ENCODE measurements around the gene NFATC2IP. TPM values are rescaled to one million over a fixed set of nuclear protein-coding genes. Genes with fewer than 3 reads are reported as not detected.
"Not testable (repeated sequence)": the region's sequence is repeated elsewhere in the genome, so short reads cannot be mapped to it uniquely, and the experiment has no call there.

The NFATC2IP gene
- polyA plus RNA-seq, 1 experiment, result 22.3 TPM

- TF ChIP-seq CTCF (IDR thresholded peaks at IDR 0.05; ENCODE audit: low read depth, low read length), result no peak
- Histone ChIP-seq H3K9me3 (ENCODE audit: control insufficient read depth, insufficient read depth, low read length) (no peaks in the 10 kb centered on the region), H3K4me3 (ENCODE audit: low read depth, low read length) (no peak overlapping the region), H3K27me3 (ENCODE audit: control insufficient read depth, insufficient read depth, low read length) (no peaks in the 10 kb centered on the region), H3K27ac (ENCODE audit: low read depth, low read length) (no peak overlapping the region)
- ChIA-PET CTCF (no interaction called here), POLR2A (no interaction called here)
- no peak for DNase-seq (ENCODE audit: low read depth, low spot score)
These were observed 13.3 kb downstream of the NFATC2IP start for GRCh38 chr16:28964072-28964471.

GRCh38 chr16:28964496-28964895, 13.8 kb downstream of the NFATC2IP start:
- Histone ChIP-seq H3K9me3 (ENCODE audit: control insufficient read depth, insufficient read depth, low read length) (no peaks in the 10 kb centered on the region), H3K4me3 (ENCODE audit: low read depth, low read length) (no peak overlapping the region), H3K27me3 (ENCODE audit: control insufficient read depth, insufficient read depth, low read length) (no peaks in the 10 kb centered on the region), H3K27ac (ENCODE audit: low read depth, low read length) (no peak overlapping the region)
- DNase-seq (ENCODE audit: low read depth, low spot score), result no peak
- ChIA-PET POLR2A (no interaction called here), CTCF (no interaction called here)
- no peak for TF ChIP-seq CTCF (IDR thresholded peaks at IDR 0.05; ENCODE audit: low read depth, low read length)

GRCh38 chr16:28967156-28967555, 16.4 kb downstream of the NFATC2IP start:
- no peak overlapping the region for H3K4me3 ChIP-seq (ENCODE audit: low read depth, low read length)
- no peak for DNase-seq (ENCODE audit: low read depth, low spot score)
- H3K27ac ChIP-seq (ENCODE audit: low read depth, low read length), result no peak overlapping the region
- CTCF ChIA-PET, result no interaction called here
- H3K9me3 ChIP-seq (ENCODE audit: control insufficient read depth, insufficient read depth, low read length), result no peaks in the 10 kb centered on the region
- POLR2A ChIA-PET, result no interaction called here
- TF ChIP-seq CTCF (IDR thresholded peaks at IDR 0.05; ENCODE audit: low read depth, low read length), result no peak
- no peaks in the 10 kb centered on the region for H3K27me3 ChIP-seq (ENCODE audit: control insufficient read depth, insufficient read depth, low read length)

- H3K27me3 ChIP-seq (ENCODE audit: control insufficient read depth, insufficient read depth, low read length); H3K4me3 ChIP-seq (ENCODE audit: low read depth, low read length); CTCF ChIA-PET; H3K9me3 ChIP-seq (ENCODE audit: control insufficient read depth, insufficient read depth, low read length); DNase-seq (ENCODE audit: low read depth, low spot score); POLR2A ChIA-PET; H3K27ac ChIP-seq (ENCODE audit: low read depth, low read length): not testable (repeated sequence)
These were observed 19.0 kb downstream of the NFATC2IP start for GRCh38 chr16:28969696-28970095.

- ChIA-PET CTCF (interaction anchor here (0.6 to 1.3 kb wide), 12 partner anchors 15 to 788 kb away, joined by 3 to 5 read pairs (median 4); partner anchors contain the start of gene NFATC2IP), POLR2A (interaction anchor here (0.7 to 1.1 kb wide), 3 partner anchors 8 to 205 kb away, joined by 3 to 4 read pairs (median 3); partner anchors contain the start of gene NFATC2IP)
- no peaks in the 10 kb centered on the region; the same call in 1 of the 2 replicates for H3K9me3 ChIP-seq (ENCODE audit: control insufficient read depth, insufficient read depth, low read length)
- H3K27ac ChIP-seq (ENCODE audit: low read depth, low read length), result peak overlapping the region; percentile 96
- peak; percentile 92 for TF ChIP-seq CTCF (IDR thresholded peaks at IDR 0.05; ENCODE audit: low read depth, low read length)
- H3K27me3 ChIP-seq (ENCODE audit: control insufficient read depth, insufficient read depth, low read length), result no peaks in the 10 kb centered on the region
- peak; percentile 41 for DNase-seq (ENCODE audit: low read depth, low spot score)
- peak overlapping the region; percentile 100 for H3K4me3 ChIP-seq (ENCODE audit: low read depth, low read length)
These were observed 23.3 kb downstream of the NFATC2IP start for GRCh38 chr16:28974007-28974436.

Data from AG04450 (cell line).